Keratinocyte (primary cell): Measurements from ENCODE around the gene LCP2.

Experiments used
- CTCF ChIP-seq, 3 experiments: IDR thresholded peaks in 1 of 3; conservative IDR thresholded peaks in 1 of 3; optimal IDR thresholded peaks in 1 of 3; 2 replicates in 2 of 3; 3 replicates in 1 of 3; pipeline versions ENCODE3 to v1.5.1; 2011; ENCODE audit warnings: low read length in 3 of 3, mild to moderate bottlenecking in 3 of 3, moderate library complexity in 2 of 3, control low read depth in 1 of 3, inconsistent platforms in 1 of 3; ENCODE audit not compliant: insufficient read depth in 2 of 3; ENCODE audit errors: extremely low read depth in 1 of 3
- EZH2 ChIP-seq: IDR thresholded peaks from one replicate; pipeline ENCODE4 v1.6.1; 2012; ENCODE audit warnings: inconsistent platforms, mild to moderate bottlenecking, low read length, moderate library complexity

GRCh38 chr5:170220191-170220590 is 77.4 kb downstream of the LCP2 start:
- TF ChIP-seq CTCF (optimal IDR thresholded peaks at IDR 0.05 in 1 of 3, IDR thresholded peaks at IDR 0.05 in 1 of 3, conservative IDR thresholded peaks at IDR 0.05 in 1 of 3; ENCODE audit: extremely low read depth in 1 of 3, insufficient read depth in 2 of 3, low read length in 3 of 3) (no peak), EZH2 (no peak)
